ENCODE results near the gene EFCAB5.

EFCAB5 gene

GRCh38 chr17:29918016-29918415, 23.4 kb upstream of the EFCAB5 start:
- H3K27ac ChIP-seq (ENCODE audit: insufficient read depth, low read depth, low read length, poor library complexity, severe bottlenecking): no peak overlapping the region
- no peak overlapping the region for H3K4me3 ChIP-seq (ENCODE audit: insufficient read depth, low read depth, low read length)
- H3K27me3 ChIP-seq (ENCODE audit: control insufficient read depth, insufficient read depth, low read length, poor library complexity, severe bottlenecking): no peaks in the 10 kb centered on the region
- H3K9me3 ChIP-seq (ENCODE audit: control insufficient read depth, low read length): no peaks in the 10 kb centered on the region
- no peaks in the 10 kb centered on the region for H3K36me3 ChIP-seq (ENCODE audit: control insufficient read depth, insufficient read depth, low read length)
- no peaks in the 10 kb centered on the region for H3K4me1 ChIP-seq (ENCODE audit: control insufficient read depth, insufficient read depth, low read length)
- WGBS, 2 experiments: 83 to 100% methylated on average over 1 of the region's 1 CpG

- H3K27me3 ChIP-seq (ENCODE audit: control insufficient read depth, insufficient read depth, low read length, poor library complexity, severe bottlenecking): no peaks in the 10 kb centered on the region
- no peaks in the 10 kb centered on the region for H3K9me3 ChIP-seq (ENCODE audit: control insufficient read depth, low read length)
- WGBS, 2 experiments: 80 to 92% methylated on average over 3 of the region's 3 CpGs
- H3K36me3 ChIP-seq (ENCODE audit: control insufficient read depth, insufficient read depth, low read length): no peaks in the 10 kb centered on the region
- no peak overlapping the region for H3K27ac ChIP-seq (ENCODE audit: insufficient read depth, low read depth, low read length, poor library complexity, severe bottlenecking)
- no peak overlapping the region for H3K4me3 ChIP-seq (ENCODE audit: insufficient read depth, low read depth, low read length)
- no peaks in the 10 kb centered on the region for H3K4me1 ChIP-seq (ENCODE audit: control insufficient read depth, insufficient read depth, low read length)
Observed at GRCh38 chr17:29918922-29919856, 22.2 kb upstream of the EFCAB5 start.

GRCh38 chr17:29924786-29925185, 16.6 kb upstream of the EFCAB5 start:
- WGBS, 2 experiments: 94 to 97% methylated on average over 1 of the region's 1 CpG
- Histone ChIP-seq H3K27me3 (ENCODE audit: control insufficient read depth, insufficient read depth, low read length, poor library complexity, severe bottlenecking) (no peaks in the 10 kb centered on the region), H3K4me1 (ENCODE audit: control insufficient read depth, insufficient read depth, low read length) (peaks cover 5% of the 10 kb centered on the region), H3K9me3 (ENCODE audit: control insufficient read depth, low read length) (no peaks in the 10 kb centered on the region), H3K27ac (ENCODE audit: insufficient read depth, low read depth, low read length, poor library complexity, severe bottlenecking) (no peak overlapping the region), H3K36me3 (ENCODE audit: control insufficient read depth, insufficient read depth, low read length) (no peaks in the 10 kb centered on the region), H3K4me3 (ENCODE audit: insufficient read depth, low read depth, low read length) (no peak overlapping the region)

- H3K27me3 ChIP-seq (ENCODE audit: control insufficient read depth, insufficient read depth, low read length, poor library complexity, severe bottlenecking): no peaks in the 10 kb centered on the region
- H3K36me3 ChIP-seq (ENCODE audit: control insufficient read depth, insufficient read depth, low read length): no peaks in the 10 kb centered on the region
- H3K9me3 ChIP-seq (ENCODE audit: control insufficient read depth, low read length): no peaks in the 10 kb centered on the region
- peaks cover 15% of the 10 kb centered on the region for H3K4me1 ChIP-seq (ENCODE audit: control insufficient read depth, insufficient read depth, low read length)
- 96 to 100% methylated on average over 1 of the region's 1 CpG for WGBS, 2 experiments
- no peak overlapping the region for H3K27ac ChIP-seq (ENCODE audit: insufficient read depth, low read depth, low read length, poor library complexity, severe bottlenecking)
- H3K4me3 ChIP-seq (ENCODE audit: insufficient read depth, low read depth, low read length): no peak overlapping the region
Observed at GRCh38 chr17:29927546-29927945, 13.9 kb upstream of the EFCAB5 start.

GRCh38 chr17:29929006-29929532, 12.4 kb upstream of the EFCAB5 start:
- WGBS, 2 experiments: 1 to 2% methylated on average over 13 of the region's 13 CpGs
- peak overlapping the region; percentile 86 for H3K4me3 ChIP-seq (ENCODE audit: insufficient read depth, low read depth, low read length)
- peaks cover 15% of the 10 kb centered on the region for H3K4me1 ChIP-seq (ENCODE audit: control insufficient read depth, insufficient read depth, low read length)
- peak overlapping the region; percentile 71 for H3K27ac ChIP-seq (ENCODE audit: insufficient read depth, low read depth, low read length, poor library complexity, severe bottlenecking)
- no peaks in the 10 kb centered on the region for H3K9me3 ChIP-seq (ENCODE audit: control insufficient read depth, low read length)
- no peaks in the 10 kb centered on the region for H3K27me3 ChIP-seq (ENCODE audit: control insufficient read depth, insufficient read depth, low read length, poor library complexity, severe bottlenecking)
- no peaks in the 10 kb centered on the region for H3K36me3 ChIP-seq (ENCODE audit: control insufficient read depth, insufficient read depth, low read length)

- H3K27me3 ChIP-seq (ENCODE audit: control insufficient read depth, insufficient read depth, low read length, poor library complexity, severe bottlenecking): no peaks in the 10 kb centered on the region
- H3K4me1 ChIP-seq (ENCODE audit: control insufficient read depth, insufficient read depth, low read length): peaks cover 15% of the 10 kb centered on the region
- H3K27ac ChIP-seq (ENCODE audit: insufficient read depth, low read depth, low read length, poor library complexity, severe bottlenecking): peak within 1 kb of the TSS; percentile 71
- H3K36me3 ChIP-seq (ENCODE audit: control insufficient read depth, insufficient read depth, low read length): no peaks in the 10 kb centered on the region
- H3K9me3 ChIP-seq (ENCODE audit: control insufficient read depth, low read length): no peaks in the 10 kb centered on the region
- peak within 1 kb of the TSS; percentile 86 for H3K4me3 ChIP-seq (ENCODE audit: insufficient read depth, low read depth, low read length)
- WGBS, 2 experiments: 0 to 1% methylated on average over 69 to 71 of the region's 71 CpGs
Observed at GRCh38 chr17:29929533-29930408, 11.7 kb upstream of the EFCAB5 start, which contains the start of gene SSH2. TSS of gene SSH2 (minus strand) at chr17:29930228. CDS start at chr17:29930000, 228 bp downstream.

- Histone ChIP-seq H3K9me3 (ENCODE audit: control insufficient read depth, low read length) (no peaks in the 10 kb centered on the region), H3K27ac (ENCODE audit: insufficient read depth, low read depth, low read length, poor library complexity, severe bottlenecking) (peak overlapping the region; percentile 30), H3K27me3 (ENCODE audit: control insufficient read depth, insufficient read depth, low read length, poor library complexity, severe bottlenecking) (no peaks in the 10 kb centered on the region), H3K36me3 (ENCODE audit: control insufficient read depth, insufficient read depth, low read length) (no peaks in the 10 kb centered on the region), H3K4me1 (ENCODE audit: control insufficient read depth, insufficient read depth, low read length) (peaks cover 15% of the 10 kb centered on the region), H3K4me3 (ENCODE audit: insufficient read depth, low read depth, low read length) (peak overlapping the region; percentile 86)
- 0% methylated on average over 19 of the region's 20 CpGs for WGBS, 2 experiments
Observed at GRCh38 chr17:29930409-29931010, 10.9 kb upstream of the EFCAB5 start.

- Histone ChIP-seq H3K27me3 (ENCODE audit: control insufficient read depth, insufficient read depth, low read length, poor library complexity, severe bottlenecking) (no peaks in the 10 kb centered on the region), H3K36me3 (ENCODE audit: control insufficient read depth, insufficient read depth, low read length) (no peaks in the 10 kb centered on the region), H3K4me1 (ENCODE audit: control insufficient read depth, insufficient read depth, low read length) (peaks cover 15% of the 10 kb centered on the region), H3K4me3 (ENCODE audit: insufficient read depth, low read depth, low read length) (peak overlapping the region; percentile 86), H3K27ac (ENCODE audit: insufficient read depth, low read depth, low read length, poor library complexity, severe bottlenecking) (peak overlapping the region; percentile 38), H3K9me3 (ENCODE audit: control insufficient read depth, low read length) (no peaks in the 10 kb centered on the region)
- 8 to 14% methylated on average over 3 of the region's 3 CpGs for WGBS, 2 experiments
Observed at GRCh38 chr17:29931231-29931932, 10.1 kb upstream of the EFCAB5 start.

- Histone ChIP-seq H3K27me3 (ENCODE audit: control insufficient read depth, insufficient read depth, low read length, poor library complexity, severe bottlenecking) (no peaks in the 10 kb centered on the region), H3K9me3 (ENCODE audit: control insufficient read depth, low read length) (no peaks in the 10 kb centered on the region), H3K4me1 (ENCODE audit: control insufficient read depth, insufficient read depth, low read length) (peaks cover 13% of the 10 kb centered on the region), H3K36me3 (ENCODE audit: control insufficient read depth, insufficient read depth, low read length) (no peaks in the 10 kb centered on the region), H3K27ac (ENCODE audit: insufficient read depth, low read depth, low read length, poor library complexity, severe bottlenecking) (no peak overlapping the region), H3K4me3 (ENCODE audit: insufficient read depth, low read depth, low read length) (no peak overlapping the region)
- 46 to 47% methylated on average over 2 of the region's 2 CpGs for WGBS, 2 experiments
Observed at GRCh38 chr17:29933379-29933778, 8.1 kb upstream of the EFCAB5 start.
